Neural cell (in vitro differentiated cells): ENCODE data around the gene DNA2. TPM values are rescaled to one million over a fixed set of nuclear protein-coding genes. Genes with fewer than 3 reads are reported as not detected.

Experiments used
- H2AFZ ChIP-seq: fragments of 200-600, 300-800 bp; sonication (generic), shearing (Covaris generic); 2 replicates; pipeline ENCODE4 v1.6.0; 2014; ENCODE audit warnings: low read depth, mild to moderate bottlenecking, antibody characterized with exemption, low read length, moderate library complexity
- H3F3A ChIP-seq: fragments of 200-600 bp; shearing (Covaris generic); 2 replicates; pipeline ENCODE4 v1.6.1; 2016; ENCODE audit warnings: mild to moderate bottlenecking, moderate library complexity, mixed read lengths, antibody characterized with exemption, low read length; ENCODE audit not compliant: insufficient read depth, poor library complexity, severe bottlenecking
- H3K27ac ChIP-seq: fragments of 200-600, 300-800 bp; sonication (generic), shearing (Covaris generic); 2 replicates; pipeline ENCODE4 v1.5.1; 2014; ENCODE audit warnings: mild to moderate bottlenecking, low read length, moderate library complexity
- H3K27me3 ChIP-seq: fragments of 300-800, 200-600 bp; sonication (generic), shearing (Covaris generic); 2 replicates; pipeline ENCODE4 v1.6.0; 2014; ENCODE audit warnings: mild to moderate bottlenecking, low read depth, low read length, moderate library complexity; ENCODE audit not compliant: insufficient read depth
- H3K36me3 ChIP-seq: fragments of 300-800, 200-600 bp; sonication (generic), shearing (Covaris generic); 2 replicates; pipeline ENCODE4 v1.5.1; 2014; ENCODE audit warnings: mild to moderate bottlenecking, antibody characterized with exemption, low read length, moderate library complexity; ENCODE audit not compliant: insufficient read depth
- H3K4me2 ChIP-seq: fragments of 300-800, 200-600 bp; sonication (generic), shearing (Covaris generic); 2 replicates; pipeline ENCODE4 v1.6.0; 2014; ENCODE audit warnings: mild to moderate bottlenecking, low read length
- H3K4me3 ChIP-seq: fragments of 300-800, 200-600 bp; sonication (generic), shearing (Covaris generic); 2 replicates; pipeline ENCODE4 v1.5.1; 2014; ENCODE audit warnings: mild to moderate bottlenecking, low read length, moderate library complexity
- H3K79me2 ChIP-seq: fragments of 200-600 bp; shearing (Covaris generic); replicated peaks from 2 replicates; pipeline ENCODE4 v1.6.0; 2014; ENCODE audit warnings: mild to moderate bottlenecking, low read length, moderate library complexity; ENCODE audit not compliant: insufficient read depth
- H3K9ac ChIP-seq: fragments of 300-800, 200-600 bp; sonication (generic), shearing (Covaris generic); 2 replicates; pipeline ENCODE4 v1.6.1; 2016; ENCODE audit warnings: mild to moderate bottlenecking, low read length, mixed read lengths
- H3K9me2 ChIP-seq: fragments of 200-600 bp; shearing (Covaris generic); 2 replicates; pipeline ENCODE4 v1.6.1; 2016; ENCODE audit warnings: mild to moderate bottlenecking, low read length, mixed read lengths; ENCODE audit not compliant: insufficient read depth
- H3K9me3 ChIP-seq: fragments of 200-600, 300-800 bp; sonication (generic), shearing (Covaris generic); 2 replicates; pipeline ENCODE4 v1.6.1; 2016; ENCODE audit warnings: mild to moderate bottlenecking, mixed run types, low read length, moderate library complexity, mixed read lengths
- H4K20me1 ChIP-seq: fragments of 200-600 bp; shearing (Covaris generic); 2 replicates; pipeline ENCODE4 v1.6.1; 2016; ENCODE audit warnings: mild to moderate bottlenecking, mixed run types; ENCODE audit not compliant: insufficient read depth
- EP300 ChIP-seq: fragments of 450-650 bp; conservative IDR thresholded peaks from 2 replicates; pipeline ENCODE4 v1.6.1; 2014; ENCODE audit warnings: antibody characterized with exemption, mild to moderate bottlenecking, moderate library complexity; ENCODE audit not compliant: poor library complexity, severe bottlenecking
- EZH2 ChIP-seq: fragments of 200-600, 300-800 bp; shearing (Covaris generic), sonication (generic); IDR thresholded peaks from 2 replicates; pipeline ENCODE4 v1.6.1; 2014; ENCODE audit warnings: antibody characterized with exemption, low read length, borderline replicate concordance, mild to moderate bottlenecking; ENCODE audit not compliant: insufficient read depth, poor library complexity, severe bottlenecking
- MXI1 ChIP-seq: fragments of 450-650 bp; conservative IDR thresholded peaks from 2 replicates; pipeline ENCODE4 v1.6.1; 2014; ENCODE audit warnings: antibody characterized with exemption, mild to moderate bottlenecking; ENCODE audit not compliant: poor library complexity, severe bottlenecking
- POLR2AphosphoS5 ChIP-seq: IDR thresholded peaks from 2 replicates; pipeline ENCODE4 v1.6.1; 2012
- RAD21 ChIP-seq: fragments of 450-650 bp; conservative IDR thresholded peaks from 2 replicates; pipeline ENCODE4 v1.6.1; 2014; ENCODE audit warnings: antibody characterized with exemption, mild to moderate bottlenecking, moderate library complexity
- SMC3 ChIP-seq: fragments of 450-650 bp; conservative IDR thresholded peaks from 2 replicates; pipeline ENCODE4 v1.6.1; 2014; ENCODE audit warnings: antibody characterized with exemption, mild to moderate bottlenecking, moderate library complexity; ENCODE audit not compliant: poor library complexity
- TAF1 ChIP-seq: IDR thresholded peaks from 2 replicates; pipeline ENCODE4 v1.6.1; 2012; ENCODE audit warnings: low read depth
- polyA plus RNA-seq: library from polyadenylated mRNA; depleted of rRNA; stranded (reverse); fragments of >200 nt; gene quantifications from 2 replicates; pipeline ENCODE4 v1.2.3, GENCODE V29; 2014
- TF ChIP-seq, protein P1 (sequence below): IDR thresholded peaks from 2 replicates; pipeline ENCODE4 v1.6.1; 2012; ENCODE audit warnings: borderline replicate concordance
- TF ChIP-seq, protein P2 (sequence below): fragments of 450-650 bp; IDR thresholded peaks from 2 replicates; pipeline ENCODE4 v1.5.1; 2014; ENCODE audit warnings: antibody characterized with exemption, mild to moderate bottlenecking, moderate library complexity; ENCODE audit not compliant: poor library complexity, severe bottlenecking

Gene DNA2
- polyA plus RNA-seq, 1 donor from 2014 or later: 15.2 TPM

DNA sequence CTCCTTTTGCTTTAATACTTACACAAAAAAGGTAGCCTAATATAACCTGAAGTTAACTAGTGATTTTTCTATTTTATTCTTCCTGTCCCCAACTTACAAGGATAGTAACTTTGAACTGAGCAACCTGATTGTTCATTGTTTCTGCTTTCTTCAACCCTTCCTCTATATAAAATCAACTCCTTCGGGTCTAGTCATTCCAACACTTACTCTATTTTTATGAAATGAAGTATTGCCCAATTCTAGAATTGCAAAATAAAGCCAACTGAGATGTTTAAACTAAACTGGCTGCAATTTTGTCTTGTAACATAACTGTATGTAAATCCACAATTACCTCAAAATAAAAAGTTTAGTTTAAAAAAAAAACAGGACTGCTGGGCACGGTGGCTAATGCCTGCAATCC is 20.3 kb upstream of the DNA2 start:
- Histone ChIP-seq H4K20me1 (no peaks in the 10 kb centered on the region), H3K9me3 (no peaks in the 10 kb centered on the region), H3K4me3 (no peak overlapping the region), H3K9ac (no peak overlapping the region), H3K27me3 (no peaks in the 10 kb centered on the region), H3K79me2 (no peaks in the 10 kb centered on the region), H3K9me2 (no peaks in the 10 kb centered on the region), H3K27ac (no peak overlapping the region), H3F3A (no peaks in the 10 kb centered on the region), H2AFZ (no peak overlapping the region), H3K4me2 (no peak overlapping the region), H3K36me3 (no peaks in the 10 kb centered on the region)
- TF ChIP-seq POLR2AphosphoS5 (no peak), MXI1 (no peak), RAD21 (no peak), SMC3 (no peak), EZH2 (no peak), TAF1 (no peak), EP300 (no peak)
- TF ChIP-seq, protein P1, sequence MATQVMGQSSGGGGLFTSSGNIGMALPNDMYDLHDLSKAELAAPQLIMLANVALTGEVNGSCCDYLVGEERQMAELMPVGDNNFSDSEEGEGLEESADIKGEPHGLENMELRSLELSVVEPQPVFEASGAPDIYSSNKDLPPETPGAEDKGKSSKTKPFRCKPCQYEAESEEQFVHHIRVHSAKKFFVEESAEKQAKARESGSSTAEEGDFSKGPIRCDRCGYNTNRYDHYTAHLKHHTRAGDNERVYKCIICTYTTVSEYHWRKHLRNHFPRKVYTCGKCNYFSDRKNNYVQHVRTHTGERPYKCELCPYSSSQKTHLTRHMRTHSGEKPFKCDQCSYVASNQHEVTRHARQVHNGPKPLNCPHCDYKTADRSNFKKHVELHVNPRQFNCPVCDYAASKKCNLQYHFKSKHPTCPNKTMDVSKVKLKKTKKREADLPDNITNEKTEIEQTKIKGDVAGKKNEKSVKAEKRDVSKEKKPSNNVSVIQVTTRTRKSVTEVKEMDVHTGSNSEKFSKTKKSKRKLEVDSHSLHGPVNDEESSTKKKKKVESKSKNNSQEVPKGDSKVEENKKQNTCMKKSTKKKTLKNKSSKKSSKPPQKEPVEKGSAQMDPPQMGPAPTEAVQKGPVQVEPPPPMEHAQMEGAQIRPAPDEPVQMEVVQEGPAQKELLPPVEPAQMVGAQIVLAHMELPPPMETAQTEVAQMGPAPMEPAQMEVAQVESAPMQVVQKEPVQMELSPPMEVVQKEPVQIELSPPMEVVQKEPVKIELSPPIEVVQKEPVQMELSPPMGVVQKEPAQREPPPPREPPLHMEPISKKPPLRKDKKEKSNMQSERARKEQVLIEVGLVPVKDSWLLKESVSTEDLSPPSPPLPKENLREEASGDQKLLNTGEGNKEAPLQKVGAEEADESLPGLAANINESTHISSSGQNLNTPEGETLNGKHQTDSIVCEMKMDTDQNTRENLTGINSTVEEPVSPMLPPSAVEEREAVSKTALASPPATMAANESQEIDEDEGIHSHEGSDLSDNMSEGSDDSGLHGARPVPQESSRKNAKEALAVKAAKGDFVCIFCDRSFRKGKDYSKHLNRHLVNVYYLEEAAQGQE: no peak
- TF ChIP-seq, protein P2, sequence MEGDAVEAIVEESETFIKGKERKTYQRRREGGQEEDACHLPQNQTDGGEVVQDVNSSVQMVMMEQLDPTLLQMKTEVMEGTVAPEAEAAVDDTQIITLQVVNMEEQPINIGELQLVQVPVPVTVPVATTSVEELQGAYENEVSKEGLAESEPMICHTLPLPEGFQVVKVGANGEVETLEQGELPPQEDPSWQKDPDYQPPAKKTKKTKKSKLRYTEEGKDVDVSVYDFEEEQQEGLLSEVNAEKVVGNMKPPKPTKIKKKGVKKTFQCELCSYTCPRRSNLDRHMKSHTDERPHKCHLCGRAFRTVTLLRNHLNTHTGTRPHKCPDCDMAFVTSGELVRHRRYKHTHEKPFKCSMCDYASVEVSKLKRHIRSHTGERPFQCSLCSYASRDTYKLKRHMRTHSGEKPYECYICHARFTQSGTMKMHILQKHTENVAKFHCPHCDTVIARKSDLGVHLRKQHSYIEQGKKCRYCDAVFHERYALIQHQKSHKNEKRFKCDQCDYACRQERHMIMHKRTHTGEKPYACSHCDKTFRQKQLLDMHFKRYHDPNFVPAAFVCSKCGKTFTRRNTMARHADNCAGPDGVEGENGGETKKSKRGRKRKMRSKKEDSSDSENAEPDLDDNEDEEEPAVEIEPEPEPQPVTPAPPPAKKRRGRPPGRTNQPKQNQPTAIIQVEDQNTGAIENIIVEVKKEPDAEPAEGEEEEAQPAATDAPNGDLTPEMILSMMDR: no peak

DNA sequence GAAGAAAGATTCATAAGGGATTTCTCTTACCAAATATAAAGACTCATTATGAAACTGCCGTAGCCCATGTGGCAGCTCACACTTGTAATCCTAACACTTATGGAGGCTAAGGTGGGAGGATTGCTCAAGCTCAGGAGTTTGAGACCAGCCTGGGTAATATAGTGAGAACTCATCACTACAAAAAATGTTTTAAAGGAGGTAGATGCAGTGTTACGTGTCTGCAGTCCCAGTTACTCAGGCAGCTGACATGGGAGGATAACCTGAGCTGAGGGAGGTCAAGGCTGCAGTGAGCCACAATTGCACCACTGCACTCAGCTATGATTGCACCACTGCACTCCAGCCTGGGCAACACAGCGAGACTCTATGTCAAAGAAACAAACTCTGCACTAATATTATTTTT is 18.1 kb upstream of the DNA2 start:
- H3K79me2 ChIP-seq: no peaks in the 10 kb centered on the region
- no peaks in the 10 kb centered on the region for H3K9me3 ChIP-seq
- no peak overlapping the region for H3K4me3 ChIP-seq
- H3K4me2 ChIP-seq: no peak overlapping the region
- H3K27ac ChIP-seq: no peak overlapping the region
- H3F3A ChIP-seq: no peaks in the 10 kb centered on the region
- H3K9ac ChIP-seq: no peak overlapping the region
- H3K36me3 ChIP-seq: no peaks in the 10 kb centered on the region
- H3K27me3 ChIP-seq: no peaks in the 10 kb centered on the region
- no peaks in the 10 kb centered on the region for H3K9me2 ChIP-seq
- no peak overlapping the region for H2AFZ ChIP-seq
- no peak for TF ChIP-seq POLR2AphosphoS5
- TF ChIP-seq EZH2: no peak
- TF ChIP-seq SMC3: no peak
- no peak for TF ChIP-seq EP300
- no peak for TF ChIP-seq TAF1
- TF ChIP-seq, protein P1: no peak
- TF ChIP-seq MXI1: no peak
- no peak for TF ChIP-seq RAD21
- TF ChIP-seq, protein P2: no peak
- H4K20me1 ChIP-seq: no peaks in the 10 kb centered on the region
